Measurements from ENCODE around the gene IFT122. TPM values are rescaled to one million over a fixed set of nuclear protein-coding genes. Genes with fewer than 3 reads are reported as not detected.
A peak's percentile ranks its signal among the peaks of the same experiment; 100 is the strongest.

IFT122 gene
- total and polyA plus RNA-seq, 12 donors, result 15.7 to 38.4 (median 23.6) TPM

- 24 to 43% (median 28%) methylated on average over 7 to 18 of the region's 18 CpGs for WGBS, 4 donors
- intact Hi-C loops (cut with DNase I), result no loop called here
- Histone ChIP-seq H3K36me3 (replicated peaks in 1 of 2) (peaks cover 0 to 68% of the 10 kb centered on the region in 2 donors), H3K4me1 (replicated peaks in 1 of 2) (peaks cover 37 to 43% of the 10 kb centered on the region in 2 donors), H3K27ac (peak overlapping the region in 4 of 5 donors; percentile 55 to 93 (median 84)), H3K4me3 (no peak overlapping the region), H3K27me3 (no peaks in the 10 kb centered on the region), H3K9me3 (replicated peaks in 1 of 3) (no peaks in the 10 kb centered on the region)
- peak; percentile 69 to 92 (median 83) for DNase-seq
- TF ChIP-seq POLR2A (IDR thresholded peaks at IDR 0.05), result peak in 1 of 2 donors; percentile 42
- no peak for TF ChIP-seq CTCF (IDR thresholded peaks at IDR 0.05)
Measured at GRCh38 chr3:129560911-129561594, 121.0 kb downstream of the IFT122 start.

- 72 to 81% (median 78%) methylated on average over 9 to 18 of the region's 18 CpGs for WGBS, 4 donors
- intact Hi-C loops (cut with DNase I), result no loop called here
Measured at GRCh38 chr3:129561619-129562248, 121.7 kb downstream of the IFT122 start.

GRCh38 chr3:129562803-129563202 is 122.8 kb downstream of the IFT122 start:
- Histone ChIP-seq H3K4me3 (no peak overlapping the region), H3K9me3 (replicated peaks in 1 of 3) (no peaks in the 10 kb centered on the region), H3K27ac (no peak overlapping the region), H3K36me3 (replicated peaks in 1 of 2) (peaks cover 0 to 59% of the 10 kb centered on the region in 2 donors), H3K27me3 (no peaks in the 10 kb centered on the region), H3K4me1 (replicated peaks in 1 of 2) (peaks cover 37 to 43% of the 10 kb centered on the region in 2 donors)
- intact Hi-C loops (cut with DNase I), result no loop called here
- TF ChIP-seq POLR2A (IDR thresholded peaks at IDR 0.05) (no peak), CTCF (IDR thresholded peaks at IDR 0.05) (no peak)
- WGBS, 4 donors, result 76 to 90% (median 85%) methylated on average over 2 to 19 of the region's 19 CpGs
- DNase-seq, result no peak

More at GRCh38 chr3:129561619-129562248, 121.7 kb downstream of the IFT122 start:
- Histone ChIP-seq H3K27me3 (no peaks in the 10 kb centered on the region), H3K4me1 (replicated peaks in 1 of 2) (peaks cover 37 to 43% of the 10 kb centered on the region in 2 donors), H3K36me3 (replicated peaks in 1 of 2) (peaks cover 0 to 67% of the 10 kb centered on the region in 2 donors), H3K9me3 (replicated peaks in 1 of 3) (no peaks in the 10 kb centered on the region), H3K27ac (peak overlapping the region in 4 of 5 donors; percentile 55 to 93 (median 84)), H3K4me3 (no peak overlapping the region)
- TF ChIP-seq POLR2A (IDR thresholded peaks at IDR 0.05) (no peak), CTCF (IDR thresholded peaks at IDR 0.05) (no peak)
- DNase-seq, result peak in 1 of 7 donors; percentile 58

GRCh38 chr3:129563332-129563731 is 123.3 kb downstream of the IFT122 start:
- WGBS, 4 donors, result 89 to 97% (median 94%) methylated on average over 10 to 12 of the region's 12 CpGs
- intact Hi-C loops (cut with DNase I), result no loop called here
- TF ChIP-seq POLR2A (IDR thresholded peaks at IDR 0.05) (no peak), CTCF (IDR thresholded peaks at IDR 0.05) (no peak)

More at GRCh38 chr3:129563332-129563731, 123.3 kb downstream of the IFT122 start:
- Histone ChIP-seq H3K4me3 (no peak overlapping the region), H3K36me3 (replicated peaks in 1 of 2) (peaks cover 0 to 53% of the 10 kb centered on the region in 2 donors), H3K9me3 (replicated peaks in 1 of 3) (no peaks in the 10 kb centered on the region), H3K27ac (peak overlapping the region in 1 of 5 donors; percentile 46), H3K27me3 (no peaks in the 10 kb centered on the region), H3K4me1 (replicated peaks in 1 of 2) (peaks cover 34 to 39% of the 10 kb centered on the region in 2 donors)
- DNase-seq, result no peak
